ENCODE measurements around the gene SLC6A2. TPM values are rescaled to one million over a fixed set of nuclear protein-coding genes. Genes with fewer than 3 reads are reported as not detected.

SLC6A2 gene
- total and polyA plus RNA-seq, 2 experiments from 2014 or later, result 0.35 to 0.39 TPM

DNA sequence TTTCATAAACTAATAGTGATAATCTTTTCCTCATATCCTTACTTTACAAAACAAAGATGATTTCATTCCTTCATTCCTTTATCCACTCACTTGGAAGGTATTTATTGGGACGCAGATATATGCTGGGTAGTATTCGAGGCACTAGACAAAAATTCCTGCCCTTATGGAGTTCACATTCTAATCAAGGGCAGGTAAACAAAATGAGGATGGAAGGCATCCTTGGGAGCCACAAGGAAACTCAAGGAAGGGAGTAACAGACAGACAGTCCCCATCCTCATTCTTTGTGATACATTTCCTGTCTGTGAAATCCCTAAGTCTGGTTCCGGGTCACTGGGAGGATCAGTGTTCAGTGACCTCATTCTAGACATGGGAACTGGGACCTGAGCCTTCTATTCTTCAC lies 45.2 kb downstream of the SLC6A2 start:
- Histone ChIP-seq H3K4me1 (ENCODE audit: insufficient read depth) (peaks cover 8% of the 10 kb centered on the region; the same call in 1 of the 2 replicates), H3K4me2 (no peak overlapping the region), H3K4me3 (no peak overlapping the region), H3K79me2 (replicated peaks; ENCODE audit: insufficient read depth) (no peaks in the 10 kb centered on the region), H3K36me3 (ENCODE audit: insufficient read depth) (no peaks in the 10 kb centered on the region), H3F3A (replicated peaks; ENCODE audit: low read depth) (no peaks in the 10 kb centered on the region), H3K27ac (ENCODE audit: low read depth) (no peak overlapping the region), H4K20me1 (replicated peaks; ENCODE audit: insufficient read depth) (no peaks in the 10 kb centered on the region), H3K9me2 (ENCODE audit: insufficient read depth) (no peaks in the 10 kb centered on the region), H3K27me3 (ENCODE audit: insufficient read depth) (no peaks in the 10 kb centered on the region), H2AFZ (no peak overlapping the region)
- Mint-ChIP-seq H3K27ac (no peak overlapping the region), H3K4me3 (no peak overlapping the region), H3K27me3 (ENCODE audit: insufficient read depth, low read depth, poor library complexity) (no peaks in the 10 kb centered on the region), H3K36me3 (ENCODE audit: low read depth) (no peaks in the 10 kb centered on the region; the same call in 2 of the 3 replicates), H3K4me1 (peaks cover 14% of the 10 kb centered on the region; the same call in 2 of the 3 replicates), H3K9me3 (no peaks in the 10 kb centered on the region)
- no peak for DNase-seq (ENCODE audit: low spot score)
- no peak for TF ChIP-seq JUNB (IDR thresholded peaks at IDR 0.05; ENCODE audit: unreplicated experiment)
- TF ChIP-seq EZH2phosphoT487 (IDR thresholded peaks at IDR 0.05; ENCODE audit: unreplicated experiment), result no peak
- no peak for TF ChIP-seq NANOG (IDR thresholded peaks at IDR 0.05; ENCODE audit: borderline replicate concordance)
- no peak for TF ChIP-seq REST (IDR thresholded peaks at IDR 0.05; ENCODE audit: unreplicated experiment)
- TF ChIP-seq, protein P1, sequence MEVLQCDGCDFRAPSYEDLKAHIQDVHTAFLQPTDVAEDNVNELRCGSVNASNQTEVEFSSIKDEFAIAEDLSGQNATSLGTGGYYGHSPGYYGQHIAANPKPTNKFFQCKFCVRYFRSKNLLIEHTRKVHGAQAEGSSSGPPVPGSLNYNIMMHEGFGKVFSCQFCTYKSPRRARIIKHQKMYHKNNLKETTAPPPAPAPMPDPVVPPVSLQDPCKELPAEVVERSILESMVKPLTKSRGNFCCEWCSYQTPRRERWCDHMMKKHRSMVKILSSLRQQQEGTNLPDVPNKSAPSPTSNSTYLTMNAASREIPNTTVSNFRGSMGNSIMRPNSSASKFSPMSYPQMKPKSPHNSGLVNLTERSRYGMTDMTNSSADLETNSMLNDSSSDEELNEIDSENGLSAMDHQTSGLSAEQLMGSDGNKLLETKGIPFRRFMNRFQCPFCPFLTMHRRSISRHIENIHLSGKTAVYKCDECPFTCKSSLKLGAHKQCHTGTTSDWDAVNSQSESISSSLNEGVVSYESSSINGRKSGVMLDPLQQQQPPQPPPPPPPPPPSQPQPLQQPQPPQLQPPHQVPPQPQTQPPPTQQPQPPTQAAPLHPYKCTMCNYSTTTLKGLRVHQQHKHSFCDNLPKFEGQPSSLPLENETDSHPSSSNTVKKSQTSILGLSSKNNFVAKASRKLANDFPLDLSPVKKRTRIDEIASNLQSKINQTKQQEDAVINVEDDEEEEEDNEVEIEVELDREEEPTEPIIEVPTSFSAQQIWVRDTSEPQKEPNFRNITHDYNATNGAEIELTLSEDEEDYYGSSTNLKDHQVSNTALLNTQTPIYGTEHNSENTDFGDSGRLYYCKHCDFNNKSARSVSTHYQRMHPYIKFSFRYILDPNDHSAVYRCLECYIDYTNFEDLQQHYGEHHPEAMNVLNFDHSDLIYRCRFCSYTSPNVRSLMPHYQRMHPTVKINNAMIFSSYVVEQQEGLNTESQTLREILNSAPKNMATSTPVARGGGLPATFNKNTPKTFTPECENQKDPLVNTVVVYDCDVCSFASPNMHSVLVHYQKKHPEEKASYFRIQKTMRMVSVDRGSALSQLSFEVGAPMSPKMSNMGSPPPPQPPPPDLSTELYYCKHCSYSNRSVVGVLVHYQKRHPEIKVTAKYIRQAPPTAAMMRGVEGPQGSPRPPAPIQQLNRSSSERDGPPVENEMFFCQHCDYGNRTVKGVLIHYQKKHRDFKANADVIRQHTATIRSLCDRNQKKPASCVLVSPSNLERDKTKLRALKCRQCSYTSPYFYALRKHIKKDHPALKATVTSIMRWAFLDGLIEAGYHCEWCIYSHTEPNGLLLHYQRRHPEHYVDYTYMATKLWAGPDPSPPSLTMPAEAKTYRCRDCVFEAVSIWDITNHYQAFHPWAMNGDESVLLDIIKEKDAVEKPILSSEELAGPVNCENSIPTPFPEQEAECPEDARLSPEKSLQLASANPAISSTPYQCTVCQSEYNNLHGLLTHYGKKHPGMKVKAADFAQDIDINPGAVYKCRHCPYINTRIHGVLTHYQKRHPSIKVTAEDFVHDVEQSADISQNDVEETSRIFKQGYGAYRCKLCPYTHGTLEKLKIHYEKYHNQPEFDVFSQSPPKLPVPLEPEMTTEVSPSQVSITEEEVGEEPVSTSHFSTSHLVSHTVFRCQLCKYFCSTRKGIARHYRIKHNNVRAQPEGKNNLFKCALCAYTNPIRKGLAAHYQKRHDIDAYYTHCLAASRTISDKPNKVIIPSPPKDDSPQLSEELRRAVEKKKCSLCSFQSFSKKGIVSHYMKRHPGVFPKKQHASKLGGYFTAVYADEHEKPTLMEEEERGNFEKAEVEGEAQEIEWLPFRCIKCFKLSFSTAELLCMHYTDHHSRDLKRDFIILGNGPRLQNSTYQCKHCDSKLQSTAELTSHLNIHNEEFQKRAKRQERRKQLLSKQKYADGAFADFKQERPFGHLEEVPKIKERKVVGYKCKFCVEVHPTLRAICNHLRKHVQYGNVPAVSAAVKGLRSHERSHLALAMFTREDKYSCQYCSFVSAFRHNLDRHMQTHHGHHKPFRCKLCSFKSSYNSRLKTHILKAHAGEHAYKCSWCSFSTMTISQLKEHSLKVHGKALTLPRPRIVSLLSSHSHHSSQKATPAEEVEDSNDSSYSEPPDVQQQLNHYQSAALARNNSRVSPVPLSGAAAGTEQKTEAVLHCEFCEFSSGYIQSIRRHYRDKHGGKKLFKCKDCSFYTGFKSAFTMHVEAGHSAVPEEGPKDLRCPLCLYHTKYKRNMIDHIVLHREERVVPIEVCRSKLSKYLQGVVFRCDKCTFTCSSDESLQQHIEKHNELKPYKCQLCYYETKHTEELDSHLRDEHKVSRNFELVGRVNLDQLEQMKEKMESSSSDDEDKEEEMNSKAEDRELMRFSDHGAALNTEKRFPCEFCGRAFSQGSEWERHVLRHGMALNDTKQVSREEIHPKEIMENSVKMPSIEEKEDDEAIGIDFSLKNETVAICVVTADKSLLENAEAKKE (CRISPR knock-in tag; IDR thresholded peaks at IDR 0.05), result no peak
- TF ChIP-seq ETS1 (IDR thresholded peaks at IDR 0.05), result no peak
- TF ChIP-seq EZH2 (IDR thresholded peaks at IDR 0.05; ENCODE audit: low read depth, unreplicated experiment), result no peak
- no peak for TF ChIP-seq POLR2AphosphoS5 (IDR thresholded peaks at IDR 0.05; ENCODE audit: low read depth)
- TF ChIP-seq, protein P2, sequence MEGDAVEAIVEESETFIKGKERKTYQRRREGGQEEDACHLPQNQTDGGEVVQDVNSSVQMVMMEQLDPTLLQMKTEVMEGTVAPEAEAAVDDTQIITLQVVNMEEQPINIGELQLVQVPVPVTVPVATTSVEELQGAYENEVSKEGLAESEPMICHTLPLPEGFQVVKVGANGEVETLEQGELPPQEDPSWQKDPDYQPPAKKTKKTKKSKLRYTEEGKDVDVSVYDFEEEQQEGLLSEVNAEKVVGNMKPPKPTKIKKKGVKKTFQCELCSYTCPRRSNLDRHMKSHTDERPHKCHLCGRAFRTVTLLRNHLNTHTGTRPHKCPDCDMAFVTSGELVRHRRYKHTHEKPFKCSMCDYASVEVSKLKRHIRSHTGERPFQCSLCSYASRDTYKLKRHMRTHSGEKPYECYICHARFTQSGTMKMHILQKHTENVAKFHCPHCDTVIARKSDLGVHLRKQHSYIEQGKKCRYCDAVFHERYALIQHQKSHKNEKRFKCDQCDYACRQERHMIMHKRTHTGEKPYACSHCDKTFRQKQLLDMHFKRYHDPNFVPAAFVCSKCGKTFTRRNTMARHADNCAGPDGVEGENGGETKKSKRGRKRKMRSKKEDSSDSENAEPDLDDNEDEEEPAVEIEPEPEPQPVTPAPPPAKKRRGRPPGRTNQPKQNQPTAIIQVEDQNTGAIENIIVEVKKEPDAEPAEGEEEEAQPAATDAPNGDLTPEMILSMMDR (conservative IDR thresholded peaks at IDR 0.05; ENCODE audit: low read depth in 2 of 2), result no peak
- TF ChIP-seq ZNF114 (CRISPR knock-in tag; IDR thresholded peaks at IDR 0.05), result no peak
- TF ChIP-seq STAT1 (IDR thresholded peaks at IDR 0.05; ENCODE audit: unreplicated experiment), result no peak
- TF ChIP-seq ZNF331 (CRISPR knock-in tag; IDR thresholded peaks at IDR 0.05; ENCODE audit: low read depth), result no peak
- TF ChIP-seq CREB1 (CRISPR knock-in tag; IDR thresholded peaks at IDR 0.05; ENCODE audit: low read depth), result no peak
- no peak for ATAC-seq
